GM21825 (cell line): ENCODE results near the gene PABPC1L.

Experiments used
- ATAC-seq: cut with Tn5 transposase; IDR thresholded peaks from one replicate; pipeline ENCODE4 v1.9.1; 2021; ENCODE audit warnings: mild to moderate bottlenecking, moderate library complexity; ENCODE audit not compliant: unreplicated experiment

The PABPC1L gene

DNA sequence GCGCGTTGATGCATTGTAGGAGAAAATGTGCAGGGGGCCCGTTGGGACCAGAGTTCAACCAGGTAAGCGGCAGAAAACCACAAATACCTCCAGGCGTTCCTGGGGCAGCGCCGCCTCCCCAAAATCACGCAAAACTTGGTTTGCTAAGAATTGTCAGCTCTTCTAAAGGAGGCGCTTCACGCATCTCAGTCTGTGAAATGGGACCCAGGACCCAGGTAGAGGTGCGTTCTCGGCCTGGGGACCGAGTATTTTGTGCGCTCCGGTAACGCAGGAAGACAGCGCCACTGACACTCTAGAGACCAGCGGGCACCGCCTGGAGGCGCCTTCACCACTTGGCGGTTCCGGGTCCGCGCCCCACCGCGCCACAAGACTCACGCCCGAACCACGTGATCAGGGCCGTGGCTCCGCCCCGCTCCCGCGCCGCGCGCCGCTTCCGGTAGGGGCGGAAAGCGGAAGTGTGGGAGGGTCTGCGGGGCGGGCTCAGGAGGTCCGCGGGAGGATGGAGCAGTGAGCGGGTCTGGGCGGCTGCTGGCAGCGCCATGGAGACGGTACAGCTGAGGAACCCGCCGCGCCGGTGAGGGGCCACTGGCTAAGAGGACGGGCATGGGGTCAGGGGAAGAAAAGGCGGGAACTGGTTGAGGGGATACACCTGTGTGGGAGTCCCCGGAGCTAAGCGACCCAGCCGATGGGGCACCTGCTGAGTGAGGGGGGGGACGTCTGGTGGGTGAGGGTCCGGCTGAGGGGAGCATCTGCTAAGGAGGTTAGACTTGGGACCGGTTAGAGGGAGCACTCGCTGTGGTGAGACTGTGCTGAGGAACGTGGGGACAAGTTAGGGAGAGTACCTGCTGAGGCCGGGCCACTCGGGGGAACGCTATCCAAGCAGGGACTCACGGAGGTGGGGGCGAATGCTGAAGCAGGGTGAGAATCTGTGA lies 56.4 kb downstream of the PABPC1L start, which contains the start of gene STK4:
TSS of gene STK4 (plus strand) at position 483 of the 932 bp plus-strand sequence. CDS start at position 540, 57 bp downstream.
- ATAC-seq: peak; percentile 68

- no peak for ATAC-seq
Observed at GRCh38 chr20:44967207-44967807, 57.4 kb downstream of the PABPC1L start.

GRCh38 chr20:44969300-44969894 lies 59.5 kb downstream of the PABPC1L start:
- ATAC-seq: no peak

DNA sequence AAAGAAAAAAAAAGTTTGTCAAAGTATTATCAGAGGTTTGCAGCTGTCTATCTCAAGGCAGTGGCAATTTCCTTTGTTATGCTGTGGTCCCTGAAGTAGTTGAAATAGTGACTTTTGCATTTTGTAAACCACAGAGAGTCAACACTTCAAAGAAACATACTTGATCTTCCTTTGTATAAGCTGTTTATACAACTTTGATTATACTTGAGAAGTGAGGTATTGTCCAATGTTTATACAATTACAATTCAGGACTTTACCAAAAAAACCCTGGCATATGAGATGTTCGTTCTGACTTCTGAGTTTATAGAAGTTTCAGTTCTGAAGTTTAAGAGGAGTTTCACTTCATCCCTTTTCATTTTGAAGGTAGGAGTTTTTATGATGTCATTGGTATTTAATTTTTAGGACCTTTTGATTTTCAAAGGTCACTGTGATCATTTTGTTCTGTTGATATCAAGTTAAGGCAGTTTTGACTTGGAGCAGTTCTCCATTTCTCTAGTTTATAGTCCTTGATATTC lies 60.4 kb downstream of the PABPC1L start:
- ATAC-seq: no peak

DNA sequence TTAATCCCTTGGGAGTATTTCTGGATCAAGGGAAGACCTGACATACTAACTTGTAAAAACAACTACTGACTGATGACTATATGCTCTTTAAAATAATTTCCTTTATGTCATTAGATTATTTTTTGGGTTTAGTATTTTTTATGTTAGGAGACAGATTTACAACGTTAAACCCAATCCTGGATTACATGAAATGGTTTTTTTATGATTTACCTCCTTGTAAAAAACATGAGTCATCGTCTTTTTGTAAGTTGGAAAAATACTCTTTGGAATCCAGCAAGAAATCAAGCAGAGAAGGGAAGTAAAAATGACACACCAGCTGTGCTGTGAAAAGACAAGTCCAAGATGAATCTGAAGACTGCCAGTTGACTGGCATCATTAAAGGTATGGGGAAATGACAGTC lies 63.2 kb downstream of the PABPC1L start:
- ATAC-seq: no peak

DNA sequence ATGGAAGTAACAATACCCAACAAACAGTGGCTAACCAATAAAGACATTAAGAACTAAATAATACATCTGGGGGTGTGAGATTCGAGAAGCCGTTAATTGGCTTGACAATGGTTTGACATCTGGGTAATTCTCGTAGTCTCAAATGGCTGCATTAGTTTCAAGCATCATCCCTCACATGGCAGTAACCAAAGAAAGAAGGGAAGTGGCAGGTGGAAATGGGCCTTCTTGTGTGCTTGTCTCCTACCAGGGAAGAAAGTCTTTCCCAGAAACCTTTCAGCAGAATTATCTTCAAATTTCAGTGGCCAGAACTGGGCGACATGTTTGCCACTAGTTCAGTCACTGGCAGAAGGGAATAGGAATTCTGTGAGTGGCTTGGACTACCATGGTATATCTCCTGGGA lies 66.8 kb downstream of the PABPC1L start:
- no peak for ATAC-seq

DNA sequence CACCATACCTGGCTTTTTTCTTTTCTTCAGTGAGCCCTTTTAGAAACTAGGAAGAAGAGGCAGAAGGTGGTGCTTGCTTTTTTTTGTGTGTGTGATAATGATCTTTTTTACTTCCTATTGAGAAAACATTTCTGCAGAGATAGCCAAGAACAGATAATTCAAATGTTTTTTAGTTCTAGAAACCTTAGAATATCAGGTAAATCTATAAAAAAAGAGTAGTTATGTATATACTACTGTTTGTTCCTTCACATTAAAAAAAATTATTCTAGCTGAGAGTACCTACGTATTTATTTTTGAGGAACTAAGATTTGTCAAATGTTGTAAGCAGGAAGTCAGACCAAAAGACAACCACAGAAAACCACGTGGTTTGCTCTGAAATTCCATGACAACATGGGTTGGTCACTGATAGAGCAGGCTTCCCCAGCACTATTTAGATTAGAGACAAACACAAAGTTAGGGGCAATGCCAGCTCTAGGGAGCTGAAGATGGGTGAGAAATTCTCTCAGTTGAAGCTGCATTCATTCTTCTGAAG lies 69.3 kb downstream of the PABPC1L start:
- peak; percentile 87 for ATAC-seq

DNA sequence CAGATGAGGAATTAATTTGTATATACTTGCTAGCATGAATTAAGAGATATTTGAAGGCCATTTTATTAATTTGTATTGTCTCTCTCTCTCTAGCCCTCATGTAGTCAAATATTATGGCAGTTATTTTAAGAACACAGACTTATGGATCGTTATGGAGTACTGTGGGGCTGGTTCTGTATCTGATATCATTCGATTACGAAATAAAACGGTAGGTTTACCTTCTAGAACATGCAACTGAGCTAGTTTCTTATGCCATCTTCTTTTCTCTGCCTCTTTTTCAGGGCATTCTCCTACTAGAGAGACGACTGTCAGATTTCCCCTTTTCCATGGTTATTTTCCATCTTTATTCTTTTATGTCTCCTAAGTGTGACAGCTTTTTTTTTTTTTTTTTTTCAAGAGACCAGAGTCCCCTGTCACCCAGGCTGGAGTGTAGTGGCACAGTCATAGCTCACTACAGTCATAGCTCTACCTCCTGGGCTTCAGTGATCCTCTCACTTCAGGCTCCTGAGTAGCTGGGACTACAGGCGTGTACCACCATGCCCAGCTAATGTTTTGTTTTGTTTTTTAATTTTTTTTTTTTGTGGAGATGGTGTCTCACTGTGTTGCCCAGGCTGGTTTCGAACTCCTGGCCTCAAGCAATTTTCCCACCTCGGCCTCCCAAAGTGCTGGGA lies 72.0 kb downstream of the PABPC1L start:
- ATAC-seq: no peak

GRCh38 chr20:44983093-44983674 lies 73.3 kb downstream of the PABPC1L start:
- ATAC-seq: no peak

DNA sequence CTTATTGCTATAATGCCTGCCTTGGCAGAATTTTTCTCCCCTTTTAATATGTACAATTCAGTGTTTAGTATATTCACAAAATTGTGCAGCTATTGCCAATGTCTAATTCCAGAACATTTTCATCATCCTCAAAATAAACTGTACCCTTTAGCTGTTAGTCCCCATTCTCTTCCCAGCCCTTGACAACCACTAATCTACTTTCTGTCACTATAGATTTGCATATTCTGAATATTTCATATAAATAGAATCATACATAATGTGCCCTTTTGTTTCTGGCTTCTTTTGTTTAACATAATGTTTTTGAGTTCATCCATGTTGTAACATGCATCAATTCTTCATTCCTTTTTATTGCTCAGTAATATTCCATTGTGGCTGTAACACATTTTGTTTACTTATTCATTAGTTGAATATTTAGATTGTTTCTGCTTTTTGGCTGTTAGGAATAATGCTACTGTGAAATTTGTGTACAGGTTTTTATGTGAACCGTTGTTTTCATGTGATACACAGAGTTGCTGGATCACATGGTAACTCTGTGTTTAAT lies 78.8 kb downstream of the PABPC1L start:
- no peak for ATAC-seq
